ENCODE results near the gene CEP112.
"Not testable (repeated sequence)": the region's sequence is repeated elsewhere in the genome, so short reads cannot be mapped to it uniquely, and the experiment has no call there.

Gene CEP112

GRCh38 chr17:66210208-66210574 is 18.3 kb upstream of the CEP112 start:
- DNase-seq (ENCODE audit: low spot score), result no peak

GRCh38 chr17:66207936-66208335 is 16.0 kb upstream of the CEP112 start:
- DNase-seq (ENCODE audit: low spot score), result no peak

- no peak for DNase-seq (ENCODE audit: low spot score)
These were observed 11.5 kb upstream of the CEP112 start for GRCh38 chr17:66203274-66204015.

- DNase-seq (ENCODE audit: low spot score), result peak; percentile 49
These were observed 8.8 kb upstream of the CEP112 start for GRCh38 chr17:66200685-66201092.

GRCh38 chr17:66198242-66198641 is 6.3 kb upstream of the CEP112 start:
- no peak for DNase-seq (ENCODE audit: low spot score)

- DNase-seq (ENCODE audit: low spot score), result no peak
These were observed 400 bp upstream of the CEP112 start for GRCh38 chr17:66192378-66192687.

- peak; percentile 6 for DNase-seq (ENCODE audit: low spot score)
These were observed 968 bp downstream of the CEP112 start for GRCh38 chr17:66190738-66191592.

GRCh38 chr17:66187718-66188117 is 4.2 kb downstream of the CEP112 start:
- no peak for DNase-seq (ENCODE audit: low spot score)

- no peak for DNase-seq (ENCODE audit: low spot score)
These were observed 6.1 kb downstream of the CEP112 start for GRCh38 chr17:66185862-66186261.

- DNase-seq (ENCODE audit: low spot score), result no peak
These were observed 7.5 kb downstream of the CEP112 start for GRCh38 chr17:66184392-66184791.

- DNase-seq (ENCODE audit: low spot score), result no peak
These were observed 8.4 kb downstream of the CEP112 start for GRCh38 chr17:66183529-66183928.

- no peak for DNase-seq (ENCODE audit: low spot score)
These were observed 13.3 kb downstream of the CEP112 start for GRCh38 chr17:66178642-66179041.

- DNase-seq (ENCODE audit: low spot score), result no peak
These were observed 14.9 kb downstream of the CEP112 start for GRCh38 chr17:66177048-66177447.

- DNase-seq (ENCODE audit: low spot score), result no peak
These were observed 16.0 kb downstream of the CEP112 start for GRCh38 chr17:66175892-66176291.

- DNase-seq (ENCODE audit: low spot score), result no peak
These were observed 19.2 kb downstream of the CEP112 start for GRCh38 chr17:66172691-66173223.

GRCh38 chr17:66172144-66172543 is 19.8 kb downstream of the CEP112 start:
- DNase-seq (ENCODE audit: low spot score), result no peak

GRCh38 chr17:66171692-66172091 is 20.2 kb downstream of the CEP112 start:
- no peak for DNase-seq (ENCODE audit: low spot score)

- no peak for DNase-seq (ENCODE audit: low spot score)
These were observed 20.8 kb downstream of the CEP112 start for GRCh38 chr17:66171172-66171571.

GRCh38 chr17:66169839-66170238 is 22.1 kb downstream of the CEP112 start:
- DNase-seq (ENCODE audit: low spot score), result no peak

- no peak for DNase-seq (ENCODE audit: low spot score)
These were observed 24.6 kb downstream of the CEP112 start for GRCh38 chr17:66167189-66167815.

- DNase-seq (ENCODE audit: low spot score), result peak; percentile 62
These were observed 26.3 kb downstream of the CEP112 start for GRCh38 chr17:66165537-66166123.

- not testable (repeated sequence) for DNase-seq (ENCODE audit: low spot score)
These were observed 36.9 kb downstream of the CEP112 start for GRCh38 chr17:66155055-66155454.
